ENCODE data around the gene BTBD17.

The BTBD17 gene

DNA sequence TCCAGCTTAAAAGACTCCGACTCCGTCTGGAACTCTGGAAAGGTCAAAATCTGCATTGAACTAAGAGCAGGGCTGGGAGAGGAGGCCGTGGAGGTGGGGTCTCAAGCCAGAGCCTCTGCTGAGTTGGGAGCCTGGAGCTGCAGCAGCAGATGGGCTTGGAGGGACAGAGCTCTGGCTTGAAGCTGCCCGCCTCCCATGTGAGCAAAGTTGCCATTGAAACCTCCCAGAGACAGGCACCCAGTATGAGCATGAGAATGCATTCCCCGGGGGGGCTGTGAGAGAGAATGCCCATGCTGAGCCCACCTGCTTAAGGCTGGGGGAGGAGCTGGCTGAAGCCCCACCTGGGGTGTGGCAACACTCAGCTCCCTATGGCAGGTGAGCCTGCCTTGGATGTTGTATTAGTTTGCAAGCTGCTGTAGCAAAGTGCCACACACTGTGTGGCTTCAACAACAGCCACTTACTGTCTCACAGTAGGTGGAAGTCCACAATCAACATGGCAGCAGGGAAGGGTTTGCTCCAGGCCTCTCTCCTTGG lies 26.1 kb downstream of the BTBD17 start:
- no peak for DNase-seq (ENCODE audit: low spot score)

DNA sequence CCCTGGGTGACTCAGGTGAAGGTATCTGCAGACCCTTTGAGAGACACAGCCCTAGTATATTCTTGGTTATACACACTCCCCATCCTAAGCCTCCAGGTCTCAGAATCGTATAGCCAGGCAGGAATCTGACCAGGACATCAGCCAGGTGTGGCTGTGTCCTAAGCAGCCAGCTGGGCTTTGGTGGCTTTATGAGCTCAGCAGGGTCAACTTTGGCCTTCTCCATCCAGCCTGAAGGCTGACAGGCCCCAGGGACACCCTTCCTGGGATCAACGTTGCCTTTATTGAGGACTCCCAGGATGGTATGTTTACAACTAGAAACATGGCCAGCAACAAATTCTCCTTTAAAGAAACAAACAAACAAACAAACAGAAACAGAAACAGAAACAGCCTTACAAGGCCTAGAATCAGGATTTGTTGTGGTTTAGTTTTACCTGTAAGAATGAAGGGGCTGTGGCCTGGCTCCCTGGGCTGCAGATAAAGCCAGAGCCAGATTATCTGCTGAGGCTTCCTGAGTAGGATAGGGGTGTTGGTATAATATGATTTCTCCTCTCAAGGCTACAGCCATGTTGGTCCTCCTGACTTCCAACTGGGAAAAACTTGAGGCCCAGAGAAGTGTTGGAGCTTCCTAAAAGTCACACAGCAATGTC lies 27.2 kb downstream of the BTBD17 start:
- no peak for DNase-seq (ENCODE audit: low spot score)

DNA sequence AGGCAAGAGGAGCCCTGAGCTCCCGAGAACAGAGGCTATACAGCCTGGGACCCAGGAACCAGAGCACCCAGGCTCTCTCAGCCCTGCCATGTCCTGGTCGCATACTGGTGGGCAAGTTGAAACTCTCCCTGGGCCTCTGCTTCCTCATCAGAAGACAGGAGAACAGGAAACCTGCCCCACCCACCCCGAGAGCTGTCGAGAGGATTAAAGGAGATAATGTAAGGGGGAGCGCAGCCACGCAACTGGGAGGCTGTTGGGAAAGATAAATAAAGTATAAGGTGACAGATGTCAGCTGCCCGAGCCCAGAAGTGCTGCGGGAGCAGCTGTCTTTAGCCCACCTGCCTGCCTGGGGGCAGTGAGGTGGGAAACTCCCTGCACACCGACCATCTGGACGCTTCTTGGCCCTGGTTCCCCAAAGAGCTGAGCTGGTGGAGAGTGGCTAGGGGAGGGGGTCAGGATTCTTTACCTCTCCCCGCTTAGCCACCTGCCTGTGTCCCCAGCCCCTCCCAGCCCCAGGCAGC lies 28.8 kb downstream of the BTBD17 start:
- DNase-seq (ENCODE audit: low spot score) = no peak

DNA sequence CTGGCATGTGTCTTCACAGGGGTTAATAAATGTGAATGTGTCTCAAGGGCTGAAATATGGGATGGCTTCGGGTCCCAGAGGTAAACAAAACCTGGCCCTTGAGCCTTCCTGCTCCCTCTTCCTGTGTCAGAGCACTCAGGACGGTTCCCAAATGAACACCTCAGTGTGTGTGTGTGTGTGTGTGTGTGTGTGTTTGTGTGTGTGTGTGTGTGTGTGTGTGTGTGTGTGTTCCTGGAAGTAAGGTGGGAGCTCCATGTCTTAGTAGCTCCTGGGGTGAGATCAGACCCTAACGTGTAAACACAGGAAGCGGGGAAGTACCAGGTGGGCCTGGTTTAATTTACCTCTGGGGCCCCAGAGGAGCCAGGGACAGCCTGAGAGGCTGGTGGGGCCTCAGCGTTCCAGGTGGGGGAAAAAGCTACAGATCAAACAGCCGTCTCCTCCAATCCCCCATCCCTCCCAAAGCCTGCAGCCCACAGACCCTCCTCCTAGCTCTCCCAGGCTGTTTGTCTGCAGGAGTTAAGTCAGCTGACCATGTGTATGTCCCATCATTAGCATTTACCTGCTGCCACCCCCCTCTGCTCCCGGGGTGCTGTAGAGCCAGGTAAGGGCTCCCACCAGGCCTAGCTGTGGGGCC lies 29.5 kb downstream of the BTBD17 start:
- DNase-seq (ENCODE audit: low spot score) = no peak

DNA sequence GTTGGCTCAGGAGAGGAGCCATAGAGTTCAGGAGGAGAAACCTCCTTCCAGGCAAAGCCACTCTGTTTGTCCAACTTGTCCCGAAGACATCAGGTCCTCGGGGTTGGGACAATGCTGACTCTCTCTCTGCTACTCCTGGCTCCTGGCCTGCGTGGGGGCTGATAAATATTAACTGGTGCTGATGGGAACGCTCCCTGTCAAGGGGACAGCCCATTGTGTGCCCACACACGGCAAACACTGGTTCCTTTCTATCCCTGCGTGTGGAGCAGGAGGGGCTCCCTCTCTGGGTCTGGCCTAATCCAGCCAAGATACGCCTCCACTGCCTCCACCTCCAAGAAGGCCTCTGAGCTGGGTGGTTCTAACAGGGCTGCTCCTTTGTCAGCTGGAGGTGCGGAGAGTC lies 31.2 kb downstream of the BTBD17 start:
- DNase-seq (ENCODE audit: low spot score) = peak; percentile 61

DNA sequence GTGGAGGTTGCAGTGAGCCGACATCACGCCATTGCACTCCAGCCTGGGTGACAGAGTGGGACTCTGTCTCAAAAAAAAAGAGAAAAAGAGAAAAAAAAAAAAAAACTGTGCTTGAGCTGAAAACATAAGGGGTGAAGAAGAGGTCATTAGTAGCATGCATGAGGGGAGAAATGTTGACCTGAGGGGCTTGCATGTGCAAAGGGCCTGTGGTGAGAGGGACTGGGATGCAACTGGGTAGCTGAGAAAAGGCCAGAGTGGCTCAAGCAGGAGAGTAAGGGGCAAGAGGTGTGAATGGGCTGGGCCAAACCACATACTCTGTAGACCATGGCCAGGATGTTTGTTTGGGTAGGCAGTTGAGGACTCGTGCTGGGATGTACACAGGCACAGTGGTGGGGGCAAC lies 32.3 kb downstream of the BTBD17 start:
- DNase-seq (ENCODE audit: low spot score) = no peak

DNA sequence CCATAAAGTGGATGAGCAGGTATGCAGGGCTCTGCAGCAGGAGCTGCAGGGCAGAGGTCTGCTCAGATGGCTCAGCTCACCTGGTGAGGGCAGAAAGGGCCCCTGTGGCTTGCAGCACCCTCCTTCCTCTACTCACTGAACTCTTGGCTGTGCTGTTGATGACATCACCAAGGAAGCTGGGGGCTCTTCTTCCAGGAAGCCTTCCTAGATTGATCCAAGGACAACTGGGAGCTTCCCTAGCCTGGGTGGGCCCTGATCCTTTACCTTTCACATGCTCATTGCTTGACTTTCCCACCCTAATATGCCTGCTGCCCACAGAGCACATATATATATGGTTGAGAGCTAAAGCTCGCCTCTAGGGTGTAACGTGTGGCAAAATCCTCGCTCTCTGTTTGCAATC lies 33.2 kb downstream of the BTBD17 start:
- no peak for DNase-seq (ENCODE audit: low spot score)

DNA sequence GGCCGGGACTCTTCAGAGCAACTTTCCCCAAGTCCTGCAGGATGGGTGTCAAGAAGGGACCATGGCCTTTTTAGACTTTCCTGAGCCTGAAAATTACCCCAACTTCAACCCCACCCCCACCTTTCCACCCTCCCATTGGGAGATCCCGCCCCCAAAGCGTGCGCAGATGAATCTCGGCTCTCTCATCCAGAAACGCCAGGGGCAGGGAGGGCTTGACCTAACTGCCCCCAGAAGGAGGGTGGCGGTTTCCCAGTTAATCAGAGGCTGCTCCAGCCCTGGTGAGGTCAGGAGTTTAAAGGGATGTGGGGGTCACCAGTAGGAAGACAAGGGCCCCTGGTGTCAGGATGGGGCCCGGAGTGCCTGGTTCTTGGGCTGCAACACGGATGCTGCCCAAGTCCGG lies 35.2 kb downstream of the BTBD17 start:
- DNase-seq (ENCODE audit: low spot score) = no peak

DNA sequence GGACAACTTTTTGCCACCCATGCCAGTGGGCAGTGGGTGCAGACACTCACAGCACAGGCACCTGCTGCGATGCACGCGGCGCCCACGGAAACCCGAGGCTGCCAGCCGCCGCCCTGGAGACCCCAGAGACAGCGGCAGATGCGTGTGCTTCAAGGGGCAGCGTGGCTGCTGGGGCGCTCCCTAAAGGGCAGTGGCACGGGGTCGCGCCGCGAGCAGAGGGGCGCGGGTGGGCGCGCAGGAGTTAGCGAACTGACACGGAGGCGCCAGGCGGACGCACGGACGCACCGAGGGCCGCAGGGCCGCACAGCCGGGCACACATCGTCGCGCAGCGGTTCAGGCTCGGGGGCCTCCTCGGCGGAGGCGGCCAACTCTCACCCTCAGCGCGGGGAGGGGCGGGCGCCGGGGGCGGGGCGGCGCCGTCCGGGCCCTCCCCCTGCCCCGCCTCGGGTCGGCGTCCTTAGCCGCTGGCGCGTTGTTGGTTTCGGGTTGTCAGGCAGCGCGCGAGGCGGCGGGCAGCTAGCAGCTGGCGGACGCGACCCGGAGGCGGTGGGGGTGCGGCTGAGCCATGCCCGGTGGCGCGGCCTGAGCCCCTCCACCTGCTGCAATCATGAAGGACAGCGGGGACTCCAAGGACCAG lies 35.8 kb downstream of the BTBD17 start, which contains the start of gene KIF19:
KIF19 (plus strand) TSS at position 484 of the 637 bp plus-strand sequence; CDS start at position 608, 124 bp downstream.
- DNase-seq (ENCODE audit: low spot score) = peak; percentile 51

DNA sequence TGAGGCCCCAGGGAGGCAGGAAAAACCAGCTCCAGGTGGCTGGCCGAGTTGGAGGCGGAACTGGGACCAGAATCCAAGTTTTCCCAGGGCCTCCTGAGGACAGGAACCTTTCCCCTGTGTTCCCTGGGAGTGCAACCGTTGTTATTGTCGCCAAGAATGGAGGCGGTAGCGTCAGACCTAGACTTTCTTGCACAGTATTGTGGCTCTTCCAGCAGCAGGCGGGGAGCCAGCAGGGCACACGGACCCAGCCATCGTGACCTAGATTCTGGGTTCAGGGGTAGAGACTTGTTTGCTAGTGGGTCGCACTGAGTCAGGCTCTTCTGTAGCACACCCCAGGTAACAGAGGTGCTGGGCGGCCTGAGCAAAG lies 36.3 kb downstream of the BTBD17 start:
- no peak for DNase-seq (ENCODE audit: low spot score)

DNA sequence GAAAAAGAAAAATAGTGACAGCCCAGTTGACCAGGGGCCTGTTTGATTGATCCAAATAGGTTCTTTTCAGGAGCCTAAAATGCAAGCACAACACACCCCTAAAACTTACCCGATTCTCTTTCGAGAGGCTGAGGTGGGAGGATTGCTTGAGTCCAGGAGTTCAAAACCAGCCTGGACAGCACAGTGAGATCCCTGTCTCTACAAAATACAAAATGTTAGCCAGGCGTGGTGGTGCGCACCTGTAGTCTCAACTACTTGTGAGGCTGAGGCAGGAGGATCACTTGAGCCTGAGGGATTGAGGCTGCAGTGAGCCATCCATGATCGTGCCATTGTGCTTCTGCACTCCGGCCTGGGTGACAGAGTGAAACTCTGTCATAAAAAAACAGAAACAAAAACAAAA lies 37.1 kb downstream of the BTBD17 start:
- no peak for DNase-seq (ENCODE audit: low spot score)

DNA sequence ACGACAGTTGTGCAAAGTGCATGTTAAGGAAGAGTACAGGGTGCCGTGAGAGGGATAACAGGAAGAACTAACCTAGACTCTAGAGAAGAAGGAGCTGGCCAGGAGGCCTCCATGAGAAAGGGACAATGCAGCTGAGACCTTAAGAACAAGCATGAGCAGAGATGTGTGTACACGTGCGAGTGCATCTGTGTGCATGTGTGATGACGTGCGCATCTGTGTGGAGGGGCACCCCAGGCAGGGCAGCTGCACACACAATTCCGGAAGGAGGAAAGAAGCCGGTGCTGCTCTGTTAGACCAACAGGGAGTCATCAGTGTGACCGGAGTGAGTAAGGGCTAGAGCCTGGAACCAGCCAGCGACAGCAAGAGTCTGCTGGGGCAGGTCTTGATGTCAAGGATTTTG lies 43.3 kb downstream of the BTBD17 start:
- no peak for DNase-seq (ENCODE audit: low spot score)

DNA sequence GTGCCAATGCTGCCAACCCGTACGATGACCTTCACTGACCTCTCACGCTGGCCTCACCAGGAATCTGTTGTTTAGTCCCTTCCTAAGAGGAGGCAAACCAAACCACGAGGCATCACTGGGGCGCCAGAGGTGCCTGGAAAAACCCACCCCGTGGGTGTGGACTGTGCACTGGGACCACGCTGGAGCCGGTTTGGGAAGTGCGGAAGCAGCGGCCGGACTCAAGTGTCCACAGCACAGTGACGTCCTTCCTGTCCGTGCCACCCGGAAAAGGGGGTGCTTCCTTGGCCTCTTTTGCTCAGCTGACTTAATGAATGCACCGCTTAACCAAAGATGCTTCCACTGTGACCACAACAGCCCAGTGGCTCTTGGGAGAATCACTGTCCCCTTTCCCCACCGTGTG lies 44.6 kb downstream of the BTBD17 start:
- DNase-seq (ENCODE audit: low spot score) = no peak

DNA sequence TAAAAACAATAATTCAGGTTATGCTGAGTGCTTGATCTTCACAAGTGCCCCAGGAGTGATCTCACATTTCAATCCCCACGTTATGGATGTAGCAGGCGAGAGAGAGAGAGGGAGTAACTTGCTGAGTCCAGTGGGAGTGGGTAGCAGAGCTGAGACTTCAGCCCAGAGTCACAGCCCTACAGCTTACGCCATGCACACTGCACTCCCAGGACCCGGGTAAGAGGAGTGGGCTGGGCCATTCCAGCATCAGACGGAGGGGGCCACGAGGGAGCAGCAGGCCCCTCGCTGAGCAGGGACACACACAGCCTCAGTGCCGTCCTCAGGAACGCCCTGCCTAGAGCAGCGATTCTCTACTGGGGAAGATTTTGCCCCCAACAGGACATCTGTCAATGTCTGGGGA lies 45.4 kb downstream of the BTBD17 start:
- DNase-seq (ENCODE audit: low spot score) = no peak

DNA sequence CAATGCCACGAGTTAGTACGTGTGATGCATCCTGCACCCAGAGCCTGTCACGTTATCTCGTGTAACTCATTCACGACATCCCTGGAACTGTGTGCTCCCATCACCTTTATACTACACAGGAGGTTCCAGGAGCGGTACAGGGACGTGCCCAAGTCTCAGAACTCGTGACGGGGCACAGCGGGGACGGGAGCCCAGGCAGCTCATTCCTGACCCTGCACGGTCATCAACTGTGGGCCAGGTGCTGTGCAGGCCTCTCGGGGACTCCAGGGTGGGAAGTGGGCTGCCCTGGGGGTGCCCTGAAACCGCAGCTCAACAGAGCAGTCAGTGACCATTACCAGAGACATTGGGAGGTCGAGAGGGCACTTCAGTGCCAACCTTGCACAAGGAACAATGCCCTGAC lies 46.8 kb downstream of the BTBD17 start:
- no peak for DNase-seq (ENCODE audit: low spot score)

DNA sequence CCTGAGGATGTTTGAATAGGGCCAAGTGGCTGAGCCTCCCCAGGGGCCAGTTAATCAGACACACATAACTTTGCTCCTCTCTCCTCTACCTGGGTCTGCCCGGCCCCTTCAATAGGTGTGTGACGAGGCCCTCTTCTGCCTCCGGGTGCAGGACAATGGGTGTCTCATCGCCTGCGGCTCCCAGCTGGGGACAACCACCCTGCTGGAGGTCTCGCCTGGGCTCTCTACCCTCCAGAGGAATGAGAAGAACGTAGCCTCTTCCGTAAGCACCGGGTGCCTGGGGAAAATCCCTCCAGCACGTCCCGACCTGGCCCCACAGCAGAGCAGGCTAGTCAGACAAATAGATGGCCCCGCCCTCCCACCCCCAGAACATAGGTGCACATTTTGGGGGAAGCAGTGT lies 51.8 kb downstream of the BTBD17 start:
- DNase-seq (ENCODE audit: low spot score) = no peak

DNA sequence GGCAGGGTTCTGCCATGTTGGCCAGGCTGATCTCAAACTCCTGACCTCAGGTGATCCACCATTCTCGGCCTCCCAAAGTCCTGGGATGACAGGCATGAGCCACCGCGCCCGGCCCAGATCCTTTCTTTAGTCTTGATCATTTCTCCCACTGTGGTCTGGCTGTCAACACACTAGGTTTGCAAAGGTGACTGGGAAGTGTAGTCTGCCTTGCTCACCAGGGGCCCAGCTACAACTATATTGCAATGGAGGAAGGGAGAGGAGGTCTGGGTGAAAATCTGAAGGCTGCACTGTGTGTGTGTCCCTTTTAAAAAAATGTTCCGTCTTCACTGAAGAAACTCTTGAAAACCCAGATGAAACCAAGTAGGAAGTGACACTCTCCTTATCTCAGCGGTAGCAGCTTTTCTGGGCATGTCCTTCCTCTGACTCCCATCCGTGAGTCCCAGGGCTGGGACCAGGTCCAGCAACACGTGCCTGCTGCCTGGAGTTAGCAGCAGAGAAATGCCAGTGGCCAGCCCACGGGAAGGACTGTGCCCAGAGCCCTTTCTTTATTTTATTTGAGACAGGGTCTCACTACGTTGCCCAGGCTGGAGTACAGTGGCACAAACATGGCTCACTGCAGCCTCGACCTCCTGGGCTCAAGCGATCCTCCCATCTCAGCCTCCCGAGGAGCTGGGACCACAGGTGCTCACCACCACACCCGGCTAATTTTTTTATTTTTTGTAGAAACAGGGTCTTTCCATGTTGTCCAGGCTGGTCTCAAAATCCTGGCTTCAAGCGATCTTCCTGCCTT lies 53.5 kb downstream of the BTBD17 start:
- no peak for DNase-seq (ENCODE audit: low spot score)

Measured in globus pallidus (tissue), 1 donor.